Skeletal muscle satellite cell (primary cell): ENCODE results near the gene GPR146.
A peak's percentile ranks its signal among the peaks of the same experiment; 100 is the strongest.

Experiments
- H3K27me3 ChIP-seq: 2 replicates; pipeline ENCODE4 v1.7.0; 2013; ENCODE audit warnings: low read length; ENCODE audit not compliant: control insufficient read depth, insufficient read depth
- H3K36me3 ChIP-seq: 2 replicates; pipeline ENCODE4 v1.7.0; 2013; ENCODE audit warnings: mild to moderate bottlenecking, control low read depth, low read length; ENCODE audit not compliant: insufficient read depth
- H3K4me1 ChIP-seq: 2 replicates; pipeline ENCODE4 v1.7.0; 2013; ENCODE audit warnings: low read length; ENCODE audit not compliant: control insufficient read depth, insufficient read depth
- H3K4me2 ChIP-seq: 2 replicates; pipeline ENCODE4 v1.7.0; 2013; ENCODE audit warnings: mild to moderate bottlenecking, low read length
- H3K4me3 ChIP-seq: 2 replicates; pipeline ENCODE4 v1.7.0; 2013; ENCODE audit warnings: low read length
- H3K9ac ChIP-seq: 2 replicates; pipeline ENCODE4 v1.7.0; 2013; ENCODE audit warnings: mild to moderate bottlenecking, low read depth, low read length, moderate library complexity
- H3K9me3 ChIP-seq: replicated peaks from 2 replicates; pipeline ENCODE4 v1.7.0; 2013; ENCODE audit warnings: mild to moderate bottlenecking, control low read depth, low read length

The GPR146 gene

DNA sequence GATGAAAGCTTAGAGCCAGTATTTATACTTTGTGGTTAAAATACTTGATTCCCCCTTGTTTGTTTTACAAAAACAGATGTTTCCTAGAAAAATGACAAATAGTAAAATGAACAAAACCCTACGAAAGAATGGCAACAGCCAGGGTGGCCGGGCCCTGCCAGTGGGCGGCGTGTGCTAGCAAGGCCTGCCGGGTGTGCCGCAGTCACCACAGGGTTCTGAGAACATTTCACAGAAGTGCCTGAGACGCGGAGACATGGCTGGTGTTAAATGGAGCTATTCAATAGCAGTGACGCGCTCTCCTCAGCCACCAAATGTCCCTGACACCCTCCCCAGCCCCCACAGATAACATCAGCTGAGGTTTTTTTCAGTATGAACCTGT is 14.5 kb downstream of the GPR146 start:
- H3K36me3 ChIP-seq = no peaks in the 10 kb centered on the region
- no peak overlapping the region for H3K4me3 ChIP-seq
- no peaks in the 10 kb centered on the region for H3K27me3 ChIP-seq
- H3K4me1 ChIP-seq = peaks cover 7% of the 10 kb centered on the region
- no peaks in the 10 kb centered on the region for H3K9me3 ChIP-seq
- H3K9ac ChIP-seq = no peak overlapping the region
- H3K4me2 ChIP-seq = no peak overlapping the region

DNA sequence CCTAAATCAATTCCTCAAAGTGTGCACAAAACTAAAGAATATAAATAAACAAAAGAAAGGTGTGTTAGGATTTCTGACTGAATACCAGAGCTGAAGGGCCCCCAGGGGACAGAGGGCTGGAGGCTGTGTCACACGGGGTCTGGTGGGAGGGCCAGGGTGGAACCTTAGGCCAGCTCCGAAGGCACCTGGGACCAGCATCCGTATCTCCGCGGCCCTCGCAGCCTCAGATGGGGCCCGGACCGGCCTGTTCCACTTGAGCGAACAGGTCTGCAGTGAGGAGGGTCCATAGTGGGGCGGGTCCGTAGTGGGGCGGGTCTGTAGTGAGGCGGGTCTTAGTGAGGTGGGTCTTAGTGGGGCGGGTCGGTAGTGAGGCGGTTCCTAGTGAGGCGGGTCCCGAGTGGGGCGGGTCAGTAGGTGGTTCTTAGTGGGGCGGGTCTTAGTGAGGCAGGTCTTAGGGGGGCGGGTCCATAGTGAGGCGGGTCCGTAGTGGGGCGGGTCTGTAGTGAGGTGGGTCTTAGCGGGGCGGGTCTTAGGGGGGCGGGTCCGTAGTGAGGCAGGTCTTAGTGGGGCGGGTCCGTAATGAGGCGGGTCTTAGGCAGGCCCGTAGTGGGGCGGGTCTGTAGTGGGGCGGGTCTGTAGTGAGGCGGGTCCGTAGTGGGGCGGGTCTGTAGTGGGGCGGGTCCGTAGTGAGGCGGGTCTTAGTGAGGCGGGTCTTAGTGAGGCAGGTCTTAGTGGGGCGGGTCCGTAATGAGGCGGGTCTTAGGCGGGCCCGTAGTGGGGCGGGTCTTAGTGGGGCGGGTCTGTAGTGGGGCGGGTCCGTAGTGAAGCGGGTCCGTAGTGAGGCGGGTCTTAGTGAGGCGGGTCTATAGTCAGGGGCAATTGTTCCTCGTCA is 15.1 kb downstream of the GPR146 start:
- no peak overlapping the region for H3K9ac ChIP-seq
- peaks cover 7% of the 10 kb centered on the region for H3K4me1 ChIP-seq
- no peak overlapping the region for H3K4me2 ChIP-seq
- H3K4me3 ChIP-seq = no peak overlapping the region
- H3K36me3 ChIP-seq = no peaks in the 10 kb centered on the region
- no peaks in the 10 kb centered on the region for H3K9me3 ChIP-seq
- no peaks in the 10 kb centered on the region for H3K27me3 ChIP-seq

DNA sequence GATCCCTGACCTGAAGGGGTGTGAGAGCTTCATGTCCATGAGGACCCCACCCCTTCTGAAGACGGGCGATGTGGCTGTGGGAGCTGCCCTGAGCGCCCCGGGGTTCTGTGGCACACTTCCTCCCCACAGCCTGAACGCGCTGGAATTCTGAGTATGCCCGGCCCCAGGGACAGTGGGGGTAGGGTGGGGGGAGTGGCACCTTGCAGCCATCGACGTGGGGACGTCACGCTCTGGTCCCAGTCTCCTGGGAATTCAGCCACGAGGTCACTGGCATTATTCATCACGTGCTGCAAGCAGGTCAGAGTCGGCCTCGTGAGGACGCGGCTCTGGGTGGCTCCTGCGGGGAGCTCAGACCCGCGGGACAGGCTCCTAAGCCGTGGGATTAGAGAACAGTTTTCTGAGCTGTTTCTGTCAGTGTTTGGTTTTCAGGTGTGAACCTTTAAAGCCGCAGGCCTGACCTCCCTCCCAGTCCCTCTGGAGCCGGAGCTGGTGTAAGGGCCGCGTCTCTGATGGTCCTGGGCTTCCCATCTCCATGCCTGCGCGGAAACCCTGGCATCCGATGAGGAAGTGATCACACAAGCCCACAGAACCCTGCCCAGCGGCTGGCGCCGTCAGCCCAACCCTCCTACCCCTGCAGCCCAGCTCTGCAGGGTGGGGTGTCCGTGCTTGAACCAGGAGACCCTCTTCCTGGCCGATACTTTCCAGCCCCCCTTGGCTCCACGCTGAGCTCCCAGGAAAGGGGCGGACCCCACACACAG is 16.1 kb downstream of the GPR146 start:
- H3K4me1 ChIP-seq = peaks cover 10% of the 10 kb centered on the region
- no peaks in the 10 kb centered on the region for H3K36me3 ChIP-seq
- H3K9me3 ChIP-seq = no peaks in the 10 kb centered on the region
- no peak overlapping the region for H3K4me2 ChIP-seq
- no peaks in the 10 kb centered on the region for H3K27me3 ChIP-seq
- H3K9ac ChIP-seq = no peak overlapping the region
- H3K4me3 ChIP-seq = no peak overlapping the region

DNA sequence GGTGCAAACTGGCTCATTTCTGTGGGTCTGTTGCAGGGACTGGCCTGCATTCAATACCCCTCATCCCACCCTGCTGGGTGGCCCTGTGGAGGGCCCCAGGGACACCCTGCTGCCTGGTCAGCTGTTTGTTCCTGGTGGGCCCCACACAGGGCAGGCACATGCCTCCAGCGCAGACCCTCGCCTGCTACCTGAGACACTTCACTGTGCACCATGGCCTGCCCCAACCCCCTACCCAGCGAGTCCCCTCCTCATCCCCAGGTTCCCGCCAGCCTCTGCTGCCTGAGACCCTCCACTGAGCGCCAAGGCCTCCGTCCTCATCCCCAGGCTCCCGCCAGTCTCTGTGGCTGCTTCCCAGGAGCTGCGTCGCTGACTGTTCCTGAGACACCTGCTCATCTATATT is 16.8 kb downstream of the GPR146 start:
- Histone ChIP-seq H3K9me3 (no peaks in the 10 kb centered on the region), H3K4me2 (no peak overlapping the region), H3K9ac (no peak overlapping the region), H3K4me3 (no peak overlapping the region), H3K27me3 (no peaks in the 10 kb centered on the region), H3K36me3 (no peaks in the 10 kb centered on the region), H3K4me1 (peaks cover 11% of the 10 kb centered on the region)

DNA sequence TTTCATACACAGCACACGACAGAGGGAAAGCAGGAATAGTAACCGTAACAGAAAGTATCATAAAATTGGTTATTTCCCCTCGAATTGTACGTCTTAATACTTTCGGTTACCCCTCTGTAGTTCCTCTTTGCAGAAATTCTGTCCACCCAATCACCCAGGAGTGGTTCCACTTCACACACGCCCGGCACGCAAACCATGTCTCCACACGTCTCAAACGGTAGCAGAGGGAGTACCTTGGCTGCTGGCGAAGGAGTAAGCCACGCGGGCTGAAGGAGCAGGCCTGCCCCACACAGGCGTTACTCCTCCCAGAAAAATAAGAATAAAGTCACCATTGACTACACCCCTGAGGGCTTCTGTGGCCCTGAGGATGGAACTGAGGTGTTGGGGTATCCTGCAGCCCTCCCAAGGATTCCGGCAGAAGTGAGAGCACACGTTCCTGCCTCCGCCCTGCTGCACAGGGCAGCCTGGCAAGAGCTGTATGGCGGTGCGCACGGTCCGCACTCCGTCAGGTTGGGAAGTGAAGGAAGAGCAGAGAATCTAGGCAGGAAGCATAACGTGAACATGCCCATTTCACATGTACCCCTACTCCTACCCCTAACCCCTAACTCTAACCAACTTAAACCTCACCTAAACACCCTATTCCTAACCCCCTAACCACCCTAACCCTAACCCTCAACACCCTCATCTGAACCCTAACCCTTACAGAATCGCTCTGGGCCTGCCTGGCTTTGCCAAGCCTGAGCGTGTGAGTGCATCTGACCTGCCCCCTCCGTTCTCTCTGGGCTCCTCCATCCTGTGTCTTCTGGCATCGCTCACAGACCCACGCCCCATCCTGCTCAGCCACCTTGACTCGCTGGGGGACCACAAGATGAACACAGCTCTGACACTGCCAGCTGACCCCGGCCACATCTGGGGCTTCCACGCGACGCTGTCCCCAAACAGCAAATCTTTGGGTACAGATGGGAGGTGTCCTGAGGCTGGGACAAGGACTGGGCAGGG is 18.2 kb downstream of the GPR146 start:
- Histone ChIP-seq H3K9ac (no peak overlapping the region), H3K4me2 (no peak overlapping the region), H3K4me3 (no peak overlapping the region), H3K4me1 (peaks cover 7% of the 10 kb centered on the region), H3K27me3 (no peaks in the 10 kb centered on the region), H3K9me3 (no peaks in the 10 kb centered on the region), H3K36me3 (no peaks in the 10 kb centered on the region)

DNA sequence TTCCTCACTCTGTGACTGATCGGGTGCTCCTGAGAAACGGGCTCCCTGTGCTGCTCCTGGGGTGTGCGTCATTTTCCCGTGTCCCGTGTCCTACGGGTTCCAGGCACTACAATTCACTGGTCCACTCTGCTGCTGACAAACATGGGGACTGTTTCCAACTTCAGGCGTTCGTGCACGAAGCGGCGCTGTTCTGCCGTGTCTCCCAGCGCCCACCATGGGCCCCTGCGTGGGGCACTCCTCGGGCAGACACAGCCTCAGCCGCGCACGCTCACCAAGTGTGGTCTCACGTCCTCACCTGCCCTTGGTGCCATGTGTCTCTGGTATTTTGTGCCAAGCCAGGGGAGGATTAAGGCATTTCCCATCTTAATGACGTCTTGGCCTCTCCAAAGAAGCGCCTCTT is 19.0 kb downstream of the GPR146 start:
- Histone ChIP-seq H3K4me3 (no peak overlapping the region), H3K9me3 (no peaks in the 10 kb centered on the region), H3K9ac (no peak overlapping the region), H3K27me3 (no peaks in the 10 kb centered on the region), H3K4me2 (no peak overlapping the region), H3K36me3 (no peaks in the 10 kb centered on the region), H3K4me1 (peaks cover 7% of the 10 kb centered on the region)

DNA sequence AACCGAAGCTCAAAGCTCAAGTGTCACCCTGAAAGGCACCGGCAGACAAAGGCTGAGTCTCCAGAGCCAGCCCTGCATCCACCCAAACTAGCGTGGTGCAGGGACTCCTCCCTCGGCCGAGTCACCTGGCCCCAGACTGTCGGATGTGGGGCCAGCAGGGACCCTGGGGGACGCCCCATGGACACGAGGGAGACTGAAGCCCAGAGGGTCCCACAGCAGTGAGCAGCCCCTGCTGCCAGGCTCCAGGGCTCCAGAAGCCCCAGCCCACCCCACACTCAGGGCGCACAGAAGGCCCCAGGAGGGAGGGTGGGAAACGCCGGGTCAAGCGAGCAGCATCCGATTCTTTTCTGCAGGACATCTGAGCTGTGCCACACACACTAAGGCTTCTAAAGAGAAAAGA is 20.2 kb downstream of the GPR146 start:
- no peak overlapping the region for H3K4me2 ChIP-seq
- H3K27me3 ChIP-seq = no peaks in the 10 kb centered on the region
- H3K4me1 ChIP-seq = peaks cover 7% of the 10 kb centered on the region
- no peaks in the 10 kb centered on the region for H3K36me3 ChIP-seq
- no peak overlapping the region for H3K4me3 ChIP-seq
- H3K9ac ChIP-seq = no peak overlapping the region
- H3K9me3 ChIP-seq = no peaks in the 10 kb centered on the region

DNA sequence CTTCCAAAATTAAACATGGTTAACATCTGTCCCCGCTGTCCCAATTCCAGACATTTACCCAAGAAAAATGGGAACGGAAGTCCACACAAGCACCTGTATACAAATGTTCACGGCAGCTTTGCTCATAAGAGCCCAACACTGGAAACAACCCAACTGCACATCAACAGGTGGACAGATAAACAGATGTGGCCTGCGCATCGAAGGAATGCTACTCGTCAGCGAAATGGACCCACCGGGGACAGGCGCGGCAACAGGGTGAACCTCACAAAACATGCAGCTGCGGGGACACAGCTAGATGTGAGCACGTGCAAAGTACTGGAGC is 20.9 kb downstream of the GPR146 start:
- no peak overlapping the region for H3K9ac ChIP-seq
- H3K36me3 ChIP-seq = no peaks in the 10 kb centered on the region
- H3K4me2 ChIP-seq = peak overlapping the region; percentile 86
- H3K27me3 ChIP-seq = no peaks in the 10 kb centered on the region
- peak overlapping the region; percentile 48 for H3K4me3 ChIP-seq
- H3K4me1 ChIP-seq = peaks cover 7% of the 10 kb centered on the region
- no peaks in the 10 kb centered on the region for H3K9me3 ChIP-seq

DNA sequence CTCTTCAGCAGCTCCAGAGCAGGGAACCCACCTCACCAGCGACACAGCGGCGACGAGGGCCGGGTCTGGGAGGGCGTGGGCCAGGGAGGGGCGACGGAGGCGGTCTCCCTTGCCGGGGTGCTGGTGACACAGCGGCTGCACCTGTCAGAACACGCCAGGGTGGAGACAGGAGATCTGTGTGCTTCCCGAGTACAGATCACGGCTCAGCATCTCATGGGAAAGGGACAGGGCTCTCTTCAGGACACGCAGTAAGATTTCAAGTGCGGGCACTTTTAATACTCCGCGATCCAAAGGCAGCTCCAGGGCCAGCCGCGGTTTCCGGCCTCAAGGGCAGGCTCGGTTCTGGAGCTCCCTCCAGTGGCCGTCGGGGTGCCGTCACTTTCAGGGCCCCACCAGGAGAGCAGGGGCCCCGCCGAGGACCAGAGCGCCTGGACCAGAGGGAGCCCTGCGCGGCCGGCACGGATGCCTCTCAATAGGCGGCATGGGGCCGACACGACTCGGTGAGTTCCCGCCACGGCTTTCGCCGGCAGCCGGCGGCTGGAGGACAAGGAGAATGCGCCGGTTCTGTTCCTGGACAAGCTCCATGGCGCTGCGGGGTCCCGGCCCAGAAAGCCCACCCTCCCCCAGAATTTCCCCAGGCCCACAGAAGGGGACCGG is 21.4 kb downstream of the GPR146 start:
- no peaks in the 10 kb centered on the region for H3K36me3 ChIP-seq
- H3K27me3 ChIP-seq = no peaks in the 10 kb centered on the region
- peaks cover 7% of the 10 kb centered on the region for H3K4me1 ChIP-seq
- H3K4me2 ChIP-seq = peak overlapping the region; percentile 86
- H3K9ac ChIP-seq = no peak overlapping the region
- no peaks in the 10 kb centered on the region for H3K9me3 ChIP-seq
- peak overlapping the region; percentile 48 for H3K4me3 ChIP-seq

DNA sequence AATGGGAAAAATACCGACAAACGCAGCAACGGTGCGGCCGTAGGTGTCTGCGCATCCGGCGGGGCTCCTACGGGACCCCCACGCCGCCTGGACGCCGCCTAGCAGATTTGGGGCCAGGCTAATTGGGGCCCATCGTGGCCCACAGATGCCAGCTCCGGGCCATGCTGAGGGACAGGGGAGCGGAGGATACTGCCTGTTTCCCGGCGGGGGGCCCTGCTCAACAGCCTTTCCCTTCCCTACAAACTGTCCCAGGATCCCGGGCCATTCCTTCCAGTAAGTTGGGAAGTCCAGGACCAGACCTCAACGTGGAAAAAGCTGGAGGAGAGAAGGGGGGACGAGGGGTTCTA is 21.9 kb downstream of the GPR146 start:
- Histone ChIP-seq H3K4me2 (peak overlapping the region; percentile 86), H3K9me3 (no peaks in the 10 kb centered on the region), H3K9ac (no peak overlapping the region), H3K27me3 (no peaks in the 10 kb centered on the region), H3K36me3 (no peaks in the 10 kb centered on the region), H3K4me3 (no peak overlapping the region), H3K4me1 (peaks cover 7% of the 10 kb centered on the region)

DNA sequence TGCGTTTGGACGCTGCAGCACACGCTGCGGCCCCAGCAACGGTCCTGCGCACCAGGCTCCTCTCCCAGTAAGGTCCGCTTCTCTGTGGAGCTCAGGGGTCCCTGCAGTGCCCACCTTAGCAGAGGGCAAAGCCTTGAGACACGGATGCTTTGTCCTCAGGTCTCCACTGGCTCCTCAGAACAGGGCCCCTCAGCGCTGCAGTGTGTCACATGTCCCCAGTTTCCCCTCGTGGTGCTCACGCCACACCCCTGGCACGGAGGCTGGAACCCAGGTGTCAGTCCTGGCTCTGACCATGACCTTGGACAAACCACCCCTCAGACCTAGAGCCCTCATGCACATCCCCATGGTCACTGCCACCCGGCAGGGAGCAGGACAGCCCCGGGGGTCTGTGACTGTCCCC is 23.7 kb downstream of the GPR146 start:
- peaks cover 7% of the 10 kb centered on the region for H3K4me1 ChIP-seq
- no peaks in the 10 kb centered on the region for H3K9me3 ChIP-seq
- no peak overlapping the region for H3K4me3 ChIP-seq
- H3K27me3 ChIP-seq = no peaks in the 10 kb centered on the region
- no peaks in the 10 kb centered on the region for H3K36me3 ChIP-seq
- H3K9ac ChIP-seq = no peak overlapping the region
- no peak overlapping the region for H3K4me2 ChIP-seq
